ENCODE measurements around the gene PKLR. TPM values are rescaled to one million over a fixed set of nuclear protein-coding genes. Genes with fewer than 3 reads are reported as not detected.
A peak's percentile ranks its signal among the peaks of the same experiment; 100 is the strongest.

The PKLR gene
- polyA plus RNA-seq, 1 donor from 2014 or later, result not detected

- no peak overlapping the region for H2AFZ ChIP-seq (ENCODE audit: low read depth, low read length)
- no peaks in the 10 kb centered on the region for H3K27me3 ChIP-seq (ENCODE audit: insufficient read depth, low read depth, low read length)
- H3K4me2 ChIP-seq (ENCODE audit: low read length), result no peak overlapping the region
- H3K4me3 ChIP-seq (ENCODE audit: low read length), result no peak overlapping the region
- no peaks in the 10 kb centered on the region for H3K9me2 ChIP-seq (ENCODE audit: insufficient read depth, low read length)
- H4K20me1 ChIP-seq (ENCODE audit: insufficient read depth), result no peaks in the 10 kb centered on the region
- no peaks in the 10 kb centered on the region for H3F3A ChIP-seq (ENCODE audit: insufficient read depth, low read length, poor library complexity, severe bottlenecking)
- no peak overlapping the region for H3K9ac ChIP-seq (ENCODE audit: low read length)
- no peaks in the 10 kb centered on the region for H3K36me3 ChIP-seq (ENCODE audit: insufficient read depth, low read length)
- H3K79me2 ChIP-seq (replicated peaks; ENCODE audit: insufficient read depth, low read length), result peaks cover 23% of the 10 kb centered on the region
- H3K27ac ChIP-seq (ENCODE audit: low read length), result peak overlapping the region; percentile 93
- H3K9me3 ChIP-seq (ENCODE audit: low read length), result no peaks in the 10 kb centered on the region
- peak; percentile 45 for TF ChIP-seq SMC3 (conservative IDR thresholded peaks at IDR 0.05; ENCODE audit: poor library complexity)
- TF ChIP-seq TAF1 (IDR thresholded peaks at IDR 0.05; ENCODE audit: low read depth), result no peak
- peak; percentile 51 for TF ChIP-seq CTCF (IDR thresholded peaks at IDR 0.05; ENCODE audit: poor library complexity, severe bottlenecking)
- TF ChIP-seq RAD21 (conservative IDR thresholded peaks at IDR 0.05), result peak; percentile 43
- TF ChIP-seq EP300 (conservative IDR thresholded peaks at IDR 0.05; ENCODE audit: poor library complexity, severe bottlenecking), result no peak
These were observed 6.1 kb upstream of the PKLR start for GRCh38 chr1:155307247-155307740.

- Histone ChIP-seq H3K4me3 (ENCODE audit: low read length) (no peak overlapping the region), H4K20me1 (ENCODE audit: insufficient read depth) (no peaks in the 10 kb centered on the region), H3K27ac (ENCODE audit: low read length) (no peak overlapping the region), H3K9ac (ENCODE audit: low read length) (no peak overlapping the region), H3K9me3 (ENCODE audit: low read length) (no peaks in the 10 kb centered on the region), H3K9me2 (ENCODE audit: insufficient read depth, low read length) (no peaks in the 10 kb centered on the region), H3F3A (ENCODE audit: insufficient read depth, low read length, poor library complexity, severe bottlenecking) (no peaks in the 10 kb centered on the region), H3K36me3 (ENCODE audit: insufficient read depth, low read length) (no peaks in the 10 kb centered on the region), H3K4me2 (ENCODE audit: low read length) (no peak overlapping the region), H2AFZ (ENCODE audit: low read depth, low read length) (no peak overlapping the region), H3K27me3 (ENCODE audit: insufficient read depth, low read depth, low read length) (no peaks in the 10 kb centered on the region), H3K79me2 (replicated peaks; ENCODE audit: insufficient read depth, low read length) (peaks cover 20% of the 10 kb centered on the region)
- TF ChIP-seq POLR2AphosphoS5 (IDR thresholded peaks at IDR 0.05) (no peak), TAF1 (IDR thresholded peaks at IDR 0.05; ENCODE audit: low read depth) (no peak), CTCF (IDR thresholded peaks at IDR 0.05; ENCODE audit: poor library complexity, severe bottlenecking) (no peak), EZH2 (IDR thresholded peaks at IDR 0.05; ENCODE audit: borderline replicate concordance, insufficient read depth, low read length, poor library complexity, severe bottlenecking) (no peak)
These were observed 4.7 kb upstream of the PKLR start for GRCh38 chr1:155305881-155306391.

GRCh38 chr1:155304558-155305063, 3.4 kb upstream of the PKLR start:
- no peaks in the 10 kb centered on the region for H3K9me3 ChIP-seq (ENCODE audit: low read length)
- H3K36me3 ChIP-seq (ENCODE audit: insufficient read depth, low read length), result no peaks in the 10 kb centered on the region
- H3K4me2 ChIP-seq (ENCODE audit: low read length), result no peak overlapping the region
- H3F3A ChIP-seq (ENCODE audit: insufficient read depth, low read length, poor library complexity, severe bottlenecking), result no peaks in the 10 kb centered on the region
- no peaks in the 10 kb centered on the region for H3K9me2 ChIP-seq (ENCODE audit: insufficient read depth, low read length)
- H3K9ac ChIP-seq (ENCODE audit: low read length), result no peak overlapping the region
- no peaks in the 10 kb centered on the region for H4K20me1 ChIP-seq (ENCODE audit: insufficient read depth)
- H3K79me2 ChIP-seq (replicated peaks; ENCODE audit: insufficient read depth, low read length), result peaks cover 8% of the 10 kb centered on the region
- no peaks in the 10 kb centered on the region for H3K27me3 ChIP-seq (ENCODE audit: insufficient read depth, low read depth, low read length)
- TF ChIP-seq TAF1 (IDR thresholded peaks at IDR 0.05; ENCODE audit: low read depth) (no peak), EZH2 (IDR thresholded peaks at IDR 0.05; ENCODE audit: borderline replicate concordance, insufficient read depth, low read length, poor library complexity, severe bottlenecking) (no peak), EP300 (conservative IDR thresholded peaks at IDR 0.05; ENCODE audit: poor library complexity, severe bottlenecking) (no peak), MXI1 (conservative IDR thresholded peaks at IDR 0.05; ENCODE audit: poor library complexity, severe bottlenecking) (no peak), CTCF (IDR thresholded peaks at IDR 0.05; ENCODE audit: poor library complexity, severe bottlenecking) (no peak), RAD21 (conservative IDR thresholded peaks at IDR 0.05) (no peak), REST (IDR thresholded peaks at IDR 0.05; ENCODE audit: borderline replicate concordance) (no peak), POLR2AphosphoS5 (IDR thresholded peaks at IDR 0.05) (no peak), SMC3 (conservative IDR thresholded peaks at IDR 0.05; ENCODE audit: poor library complexity) (no peak)
- H2AFZ ChIP-seq (ENCODE audit: low read depth, low read length), result no peak overlapping the region
- no peak overlapping the region for H3K4me3 ChIP-seq (ENCODE audit: low read length)
- H3K27ac ChIP-seq (ENCODE audit: low read length), result no peak overlapping the region

Measured in neural cell (in vitro differentiated cells).